K562 (cell line): ENCODE data around the gene BSPRY. TPM values are rescaled to one million over a fixed set of nuclear protein-coding genes. Genes with fewer than 3 reads are reported as not detected.
A peak's percentile ranks its signal among the peaks of the same experiment; 100 is the strongest.

Experiments used
- CCNT2 ChIP-seq: IDR thresholded peaks from 2 replicates; pipeline ENCODE4 v1.6.1; 2011; ENCODE audit warnings: borderline replicate concordance, low read depth, mild to moderate bottlenecking, moderate library complexity, mixed read lengths, low read length; ENCODE audit not compliant: insufficient read length; ENCODE audit errors: extremely low read depth
- ETV6 ChIP-seq, 3 experiments: fragments of 150-350 bp in 1 of 3; sonication (generic) in 1 of 3; formaldehyde crosslinking in 1 of 3; IDR thresholded peaks; 2 replicates each; pipeline versions ENCODE4 v1.6.1 to v1.8.0; 2014 to 2022; ENCODE audit warnings: borderline replicate concordance in 2 of 3, low read depth in 2 of 3, antibody characterized with exemption in 1 of 3, low read length in 1 of 3, mild to moderate bottlenecking in 1 of 3, missing genetic modification reagents in 1 of 3
- LCOR ChIP-seq: sonication (generic); formaldehyde crosslinking; IDR thresholded peaks from 2 replicates; pipeline ENCODE4 v1.8.0; 2022; ENCODE audit warnings: mild to moderate bottlenecking, missing genetic modification reagents
- NCOR1 ChIP-seq: fragments of 450-650 bp; IDR thresholded peaks from 2 replicates; pipeline ENCODE4 v1.6.1; 2016; ENCODE audit warnings: mild to moderate bottlenecking, moderate library complexity
- SRSF3 ChIP-seq: fragments of 200-400 bp; formaldehyde crosslinking; IDR thresholded peaks from 2 replicates; pipeline ENCODE4 v1.6.1; 2016; ENCODE audit warnings: mild to moderate bottlenecking, low read length, moderate library complexity; ENCODE audit not compliant: insufficient read depth
- ZNF140 ChIP-seq: fragments of 250-450 bp; sonication (Bioruptor Pico); IDR thresholded peaks from 2 replicates; pipeline ENCODE4 v1.8.0; 2021; ENCODE audit warnings: moderate library complexity, mild to moderate bottlenecking, inconsistent platforms
- ZNF232 ChIP-seq: sonication (generic); formaldehyde crosslinking; IDR thresholded peaks from 2 replicates; pipeline ENCODE4 v1.8.0; 2022; ENCODE audit warnings: mild to moderate bottlenecking, missing genetic modification reagents
- polyA plus RNA-seq, 8 experiments: library from polyadenylated mRNA; depleted of rRNA in 4 of 8; stranded (reverse) in 5 of 8; unstranded in 3 of 8; fragments of >200 nt; fragmentation: Nextera tagmentation in 2 of 8; fragmentation: Illumina TruSeq in 1 of 8; extraction: Ambion mirVana in 2 of 8; extraction: Trizol in 1 of 8; gene quantifications; 2 replicates each; pipeline versions ENCODE4 v1.2.1 to v1.2.3, GENCODE V29; 2011 to 2014; ENCODE audit warnings: inconsistent platforms in 1 of 8, missing spikeins in 1 of 8
- total RNA-seq, 7 experiments: library from RNA; depleted of rRNA in 6 of 7; stranded (reverse); fragments of >200 nt in 6 of 7; fragmentation: Illumina TruSeq in 2 of 7; extraction: Trizol in 2 of 7; gene quantifications; 2 replicates each; pipeline versions ENCODE4 v1.2.1 to v1.2.3, GENCODE V29; 2011 to 2021; ENCODE audit warnings: low replicate concordance in 1 of 7
- TF ChIP-seq, protein P1 (sequence below): fragments of 250-450 bp; sonication (Bioruptor Pico); IDR thresholded peaks from 2 replicates; pipeline ENCODE4 v1.4.0; 2020; ENCODE audit warnings: mild to moderate bottlenecking, moderate library complexity, borderline replicate concordance
- TF ChIP-seq, protein P2 (sequence below): sonication (generic); formaldehyde crosslinking; IDR thresholded peaks from 2 replicates; pipeline ENCODE4 v1.8.0; 2022; ENCODE audit warnings: mild to moderate bottlenecking, missing genetic modification reagents, borderline replicate concordance
- TF ChIP-seq, protein P3 (sequence below): fragments of 450-650 bp; IDR thresholded peaks from 2 replicates; pipeline ENCODE4 v1.7.0; 2016; ENCODE audit warnings: borderline replicate concordance
- TF ChIP-seq, protein P4 (sequence below): fragments of 250-450 bp; sonication (Bioruptor Pico); IDR thresholded peaks from 2 replicates; pipeline ENCODE4 v1.9.0; 2021; ENCODE audit warnings: mild to moderate bottlenecking, inconsistent platforms
- TF ChIP-seq, protein P5 (sequence below): IDR thresholded peaks from 2 replicates; pipeline ENCODE4 v1.6.1; 2014; ENCODE audit warnings: antibody characterized with exemption
- TF ChIP-seq, protein P6 (sequence below), 3 experiments: IDR thresholded peaks in 2 of 3; conservative IDR thresholded peaks in 1 of 3; 2 replicates each; pipeline ENCODE4 v1.5.1; 2011 to 2012; ENCODE audit warnings: low read length in 3 of 3, mild to moderate bottlenecking in 3 of 3, control low read depth in 2 of 3, improper control_type of control experiment in 1 of 3, inconsistent platforms in 1 of 3, low read depth in 1 of 3, mixed read lengths in 1 of 3, moderate library complexity in 1 of 3; ENCODE audit not compliant: insufficient read depth in 2 of 3

The BSPRY gene
- total and polyA plus RNA-seq, 9 of the 15 experiments (the other 6 are each of a cell fraction or from before 2014, with no cell fraction given) = 0.07 to 0.67 (median 0.18) TPM

DNA sequence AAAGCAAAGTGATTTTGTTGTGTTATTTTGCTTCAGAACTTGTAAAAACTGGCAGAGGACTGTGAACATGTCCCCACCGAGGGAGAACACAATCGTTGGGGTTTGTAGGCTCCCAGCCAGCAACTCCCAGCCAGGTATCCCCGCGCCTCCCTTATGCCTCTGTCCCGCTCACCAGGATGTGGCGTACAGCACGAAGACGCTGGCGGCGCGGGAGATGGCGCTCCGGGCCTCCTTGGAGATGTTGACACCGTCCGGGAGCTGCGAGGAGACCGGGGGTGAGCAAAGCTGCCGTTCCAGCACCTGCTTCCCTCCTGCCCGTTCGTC is 60.5 kb downstream of the BSPRY start (continued):
- TF ChIP-seq, protein P1, sequence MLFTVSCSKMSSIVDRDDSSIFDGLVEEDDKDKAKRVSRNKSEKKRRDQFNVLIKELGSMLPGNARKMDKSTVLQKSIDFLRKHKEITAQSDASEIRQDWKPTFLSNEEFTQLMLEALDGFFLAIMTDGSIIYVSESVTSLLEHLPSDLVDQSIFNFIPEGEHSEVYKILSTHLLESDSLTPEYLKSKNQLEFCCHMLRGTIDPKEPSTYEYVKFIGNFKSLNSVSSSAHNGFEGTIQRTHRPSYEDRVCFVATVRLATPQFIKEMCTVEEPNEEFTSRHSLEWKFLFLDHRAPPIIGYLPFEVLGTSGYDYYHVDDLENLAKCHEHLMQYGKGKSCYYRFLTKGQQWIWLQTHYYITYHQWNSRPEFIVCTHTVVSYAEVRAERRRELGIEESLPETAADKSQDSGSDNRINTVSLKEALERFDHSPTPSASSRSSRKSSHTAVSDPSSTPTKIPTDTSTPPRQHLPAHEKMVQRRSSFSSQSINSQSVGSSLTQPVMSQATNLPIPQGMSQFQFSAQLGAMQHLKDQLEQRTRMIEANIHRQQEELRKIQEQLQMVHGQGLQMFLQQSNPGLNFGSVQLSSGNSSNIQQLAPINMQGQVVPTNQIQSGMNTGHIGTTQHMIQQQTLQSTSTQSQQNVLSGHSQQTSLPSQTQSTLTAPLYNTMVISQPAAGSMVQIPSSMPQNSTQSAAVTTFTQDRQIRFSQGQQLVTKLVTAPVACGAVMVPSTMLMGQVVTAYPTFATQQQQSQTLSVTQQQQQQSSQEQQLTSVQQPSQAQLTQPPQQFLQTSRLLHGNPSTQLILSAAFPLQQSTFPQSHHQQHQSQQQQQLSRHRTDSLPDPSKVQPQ = no peak
- TF ChIP-seq, protein P2, sequence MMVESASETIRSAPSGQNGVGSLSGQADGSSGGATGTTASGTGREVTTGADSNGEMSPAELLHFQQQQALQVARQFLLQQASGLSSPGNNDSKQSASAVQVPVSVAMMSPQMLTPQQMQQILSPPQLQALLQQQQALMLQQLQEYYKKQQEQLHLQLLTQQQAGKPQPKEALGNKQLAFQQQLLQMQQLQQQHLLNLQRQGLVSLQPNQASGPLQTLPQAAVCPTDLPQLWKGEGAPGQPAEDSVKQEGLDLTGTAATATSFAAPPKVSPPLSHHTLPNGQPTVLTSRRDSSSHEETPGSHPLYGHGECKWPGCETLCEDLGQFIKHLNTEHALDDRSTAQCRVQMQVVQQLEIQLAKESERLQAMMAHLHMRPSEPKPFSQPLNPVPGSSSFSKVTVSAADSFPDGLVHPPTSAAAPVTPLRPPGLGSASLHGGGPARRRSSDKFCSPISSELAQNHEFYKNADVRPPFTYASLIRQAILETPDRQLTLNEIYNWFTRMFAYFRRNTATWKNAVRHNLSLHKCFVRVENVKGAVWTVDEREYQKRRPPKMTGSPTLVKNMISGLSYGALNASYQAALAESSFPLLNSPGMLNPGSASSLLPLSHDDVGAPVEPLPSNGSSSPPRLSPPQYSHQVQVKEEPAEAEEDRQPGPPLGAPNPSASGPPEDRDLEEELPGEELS (CRISPR knock-in tag) = peak; percentile 66; the same call in 1 of the 2 replicates
- TF ChIP-seq NCOR1 (no peak), CCNT2 (peak; percentile 9), LCOR (CRISPR knock-in tag) (0 out of 2 replicates have a peak, but pooled peaks have one; percentile 7), ZNF232 (CRISPR knock-in tag) (peak; percentile 65; the same call in 1 of the 2 replicates), ZNF140 (CRISPR knock-in tag) (no peak), SRSF3 (0 out of 2 replicates have a peak, but pooled peaks have one; percentile 40), ETV6 (IDR thresholded peaks at IDR 0.05; ENCODE audit: borderline replicate concordance in 1 of 2, low read depth in 2 of 2, low read length in 1 of 2) (no peak), ETV6 (CRISPR knock-in tag; IDR thresholded peaks at IDR 0.05; ENCODE audit: borderline replicate concordance) (peak; percentile 32; the same call in 1 of the 2 replicates)
- TF ChIP-seq, protein P3, sequence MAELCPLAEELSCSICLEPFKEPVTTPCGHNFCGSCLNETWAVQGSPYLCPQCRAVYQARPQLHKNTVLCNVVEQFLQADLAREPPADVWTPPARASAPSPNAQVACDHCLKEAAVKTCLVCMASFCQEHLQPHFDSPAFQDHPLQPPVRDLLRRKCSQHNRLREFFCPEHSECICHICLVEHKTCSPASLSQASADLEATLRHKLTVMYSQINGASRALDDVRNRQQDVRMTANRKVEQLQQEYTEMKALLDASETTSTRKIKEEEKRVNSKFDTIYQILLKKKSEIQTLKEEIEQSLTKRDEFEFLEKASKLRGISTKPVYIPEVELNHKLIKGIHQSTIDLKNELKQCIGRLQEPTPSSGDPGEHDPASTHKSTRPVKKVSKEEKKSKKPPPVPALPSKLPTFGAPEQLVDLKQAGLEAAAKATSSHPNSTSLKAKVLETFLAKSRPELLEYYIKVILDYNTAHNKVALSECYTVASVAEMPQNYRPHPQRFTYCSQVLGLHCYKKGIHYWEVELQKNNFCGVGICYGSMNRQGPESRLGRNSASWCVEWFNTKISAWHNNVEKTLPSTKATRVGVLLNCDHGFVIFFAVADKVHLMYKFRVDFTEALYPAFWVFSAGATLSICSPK = no peak
- TF ChIP-seq, protein P4, sequence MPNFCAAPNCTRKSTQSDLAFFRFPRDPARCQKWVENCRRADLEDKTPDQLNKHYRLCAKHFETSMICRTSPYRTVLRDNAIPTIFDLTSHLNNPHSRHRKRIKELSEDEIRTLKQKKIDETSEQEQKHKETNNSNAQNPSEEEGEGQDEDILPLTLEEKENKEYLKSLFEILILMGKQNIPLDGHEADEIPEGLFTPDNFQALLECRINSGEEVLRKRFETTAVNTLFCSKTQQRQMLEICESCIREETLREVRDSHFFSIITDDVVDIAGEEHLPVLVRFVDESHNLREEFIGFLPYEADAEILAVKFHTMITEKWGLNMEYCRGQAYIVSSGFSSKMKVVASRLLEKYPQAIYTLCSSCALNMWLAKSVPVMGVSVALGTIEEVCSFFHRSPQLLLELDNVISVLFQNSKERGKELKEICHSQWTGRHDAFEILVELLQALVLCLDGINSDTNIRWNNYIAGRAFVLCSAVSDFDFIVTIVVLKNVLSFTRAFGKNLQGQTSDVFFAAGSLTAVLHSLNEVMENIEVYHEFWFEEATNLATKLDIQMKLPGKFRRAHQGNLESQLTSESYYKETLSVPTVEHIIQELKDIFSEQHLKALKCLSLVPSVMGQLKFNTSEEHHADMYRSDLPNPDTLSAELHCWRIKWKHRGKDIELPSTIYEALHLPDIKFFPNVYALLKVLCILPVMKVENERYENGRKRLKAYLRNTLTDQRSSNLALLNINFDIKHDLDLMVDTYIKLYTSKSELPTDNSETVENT (CRISPR knock-in tag) = peak; percentile 44; the same call in 1 of the 2 replicates
- TF ChIP-seq, protein P5, sequence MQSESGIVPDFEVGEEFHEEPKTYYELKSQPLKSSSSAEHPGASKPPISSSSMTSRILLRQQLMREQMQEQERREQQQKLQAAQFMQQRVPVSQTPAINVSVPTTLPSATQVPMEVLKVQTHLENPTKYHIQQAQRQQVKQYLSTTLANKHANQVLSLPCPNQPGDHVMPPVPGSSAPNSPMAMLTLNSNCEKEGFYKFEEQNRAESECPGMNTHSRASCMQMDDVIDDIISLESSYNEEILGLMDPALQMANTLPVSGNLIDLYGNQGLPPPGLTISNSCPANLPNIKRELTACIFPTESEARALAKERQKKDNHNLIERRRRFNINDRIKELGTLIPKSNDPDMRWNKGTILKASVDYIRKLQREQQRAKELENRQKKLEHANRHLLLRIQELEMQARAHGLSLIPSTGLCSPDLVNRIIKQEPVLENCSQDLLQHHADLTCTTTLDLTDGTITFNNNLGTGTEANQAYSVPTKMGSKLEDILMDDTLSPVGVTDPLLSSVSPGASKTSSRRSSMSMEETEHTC = no peak
- TF ChIP-seq, protein P6, sequence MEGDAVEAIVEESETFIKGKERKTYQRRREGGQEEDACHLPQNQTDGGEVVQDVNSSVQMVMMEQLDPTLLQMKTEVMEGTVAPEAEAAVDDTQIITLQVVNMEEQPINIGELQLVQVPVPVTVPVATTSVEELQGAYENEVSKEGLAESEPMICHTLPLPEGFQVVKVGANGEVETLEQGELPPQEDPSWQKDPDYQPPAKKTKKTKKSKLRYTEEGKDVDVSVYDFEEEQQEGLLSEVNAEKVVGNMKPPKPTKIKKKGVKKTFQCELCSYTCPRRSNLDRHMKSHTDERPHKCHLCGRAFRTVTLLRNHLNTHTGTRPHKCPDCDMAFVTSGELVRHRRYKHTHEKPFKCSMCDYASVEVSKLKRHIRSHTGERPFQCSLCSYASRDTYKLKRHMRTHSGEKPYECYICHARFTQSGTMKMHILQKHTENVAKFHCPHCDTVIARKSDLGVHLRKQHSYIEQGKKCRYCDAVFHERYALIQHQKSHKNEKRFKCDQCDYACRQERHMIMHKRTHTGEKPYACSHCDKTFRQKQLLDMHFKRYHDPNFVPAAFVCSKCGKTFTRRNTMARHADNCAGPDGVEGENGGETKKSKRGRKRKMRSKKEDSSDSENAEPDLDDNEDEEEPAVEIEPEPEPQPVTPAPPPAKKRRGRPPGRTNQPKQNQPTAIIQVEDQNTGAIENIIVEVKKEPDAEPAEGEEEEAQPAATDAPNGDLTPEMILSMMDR (IDR thresholded peaks at IDR 0.05 in 2 of 3, conservative IDR thresholded peaks at IDR 0.05 in 1 of 3; ENCODE audit: insufficient read depth in 2 of 3, low read depth in 1 of 3, low read length in 3 of 3) = 0 out of 6 replicates have a peak, but pooled peaks of 1 of the 3 experiments have one; percentile 9
